ENCODE data around the gene F7. TPM values are rescaled to one million over a fixed set of nuclear protein-coding genes. Genes with fewer than 3 reads are reported as not detected.

F7 gene
- total RNA-seq, 1 donor from 2014 or later = 4.1 TPM

GRCh38 chr13:113121928-113122471 is 16.4 kb downstream of the F7 start:
- peaks cover 27% of the 10 kb centered on the region for H3K27me3 Mint-ChIP-seq (ENCODE audit: low read depth)
- TF ChIP-seq CTCF (IDR thresholded peaks at IDR 0.05; ENCODE audit: unreplicated experiment) = no peak
- no peaks in the 10 kb centered on the region for H3K9me3 Mint-ChIP-seq
- no peak for DNase-seq (ENCODE audit: low spot score in 2 of 2, unreplicated experiment in 2 of 2)
- H3K4me1 Mint-ChIP-seq = peaks cover 11% of the 10 kb centered on the region
- peak overlapping the region; percentile 60 for H3K4me3 Mint-ChIP-seq
- H3K27ac Mint-ChIP-seq = peak overlapping the region; percentile 56
- H3K36me3 Mint-ChIP-seq = no peaks in the 10 kb centered on the region

GRCh38 chr13:113122550-113123225 is 17.1 kb downstream of the F7 start, which contains the start of gene F10:
Gene F10, plus strand, starts transcription at chr13:113122799. Its CDS starts 57 bp downstream, at chr13:113122856.
- no peaks in the 10 kb centered on the region for H3K36me3 Mint-ChIP-seq
- peak within 1 kb of the TSS; percentile 60 for H3K4me3 Mint-ChIP-seq
- peaks cover 11% of the 10 kb centered on the region for H3K4me1 Mint-ChIP-seq
- H3K27me3 Mint-ChIP-seq (ENCODE audit: low read depth) = peaks cover 26% of the 10 kb centered on the region
- H3K27ac Mint-ChIP-seq = peak within 1 kb of the TSS; percentile 56
- no peaks in the 10 kb centered on the region for H3K9me3 Mint-ChIP-seq
- DNase-seq (ENCODE audit: low spot score in 2 of 2, unreplicated experiment in 2 of 2) = no peak
- no peak for TF ChIP-seq CTCF (IDR thresholded peaks at IDR 0.05; ENCODE audit: unreplicated experiment)

GRCh38 chr13:113123226-113124201 is 17.9 kb downstream of the F7 start:
- Mint-ChIP-seq H3K27me3 (ENCODE audit: low read depth) (peaks cover 25% of the 10 kb centered on the region), H3K36me3 (no peaks in the 10 kb centered on the region), H3K4me3 (peak overlapping the region; percentile 60), H3K9me3 (no peaks in the 10 kb centered on the region), H3K27ac (no peak overlapping the region), H3K4me1 (peaks cover 11% of the 10 kb centered on the region)
- no peak for DNase-seq (ENCODE audit: low spot score in 2 of 2, unreplicated experiment in 2 of 2)
- no peak for TF ChIP-seq CTCF (IDR thresholded peaks at IDR 0.05; ENCODE audit: unreplicated experiment)

- no peak overlapping the region for H3K27ac Mint-ChIP-seq
- no peak for DNase-seq (ENCODE audit: low spot score in 2 of 2, unreplicated experiment in 2 of 2)
- no peaks in the 10 kb centered on the region for H3K9me3 Mint-ChIP-seq
- peaks cover 16% of the 10 kb centered on the region for H3K4me1 Mint-ChIP-seq
- H3K36me3 Mint-ChIP-seq = no peaks in the 10 kb centered on the region
- no peak overlapping the region for H3K4me3 Mint-ChIP-seq
- TF ChIP-seq CTCF (IDR thresholded peaks at IDR 0.05; ENCODE audit: unreplicated experiment) = no peak
- H3K27me3 Mint-ChIP-seq (ENCODE audit: low read depth) = peaks cover 17% of the 10 kb centered on the region
Observed at GRCh38 chr13:113124211-113124970, 18.8 kb downstream of the F7 start.

Data from mesothelial cell of epicardium (in vitro differentiated cells).